Measurements from ENCODE around the gene RALGPS2. TPM values are rescaled to one million over a fixed set of nuclear protein-coding genes. Genes with fewer than 3 reads are reported as not detected.
"Not testable (repeated sequence)": the region's sequence is repeated elsewhere in the genome, so short reads cannot be mapped to it uniquely, and the experiment has no call there.

The RALGPS2 gene
- polyA plus RNA-seq, 1 experiment = 27.7 TPM

GRCh38 chr1:178746345-178746744, 21.3 kb downstream of the RALGPS2 start:
- Histone ChIP-seq H3K27me3 (ENCODE audit: control insufficient read depth, insufficient read depth, low read length) (no peaks in the 10 kb centered on the region), H3K36me3 (ENCODE audit: control insufficient read depth, insufficient read depth, low read length) (peaks cover 1% of the 10 kb centered on the region; the same call in 1 of the 2 replicates), H3K4me3 (ENCODE audit: low read depth, low read length) (no peak overlapping the region)
- ChIA-PET CTCF (no interaction called here), POLR2A (no interaction called here)
- TF ChIP-seq, protein P1, sequence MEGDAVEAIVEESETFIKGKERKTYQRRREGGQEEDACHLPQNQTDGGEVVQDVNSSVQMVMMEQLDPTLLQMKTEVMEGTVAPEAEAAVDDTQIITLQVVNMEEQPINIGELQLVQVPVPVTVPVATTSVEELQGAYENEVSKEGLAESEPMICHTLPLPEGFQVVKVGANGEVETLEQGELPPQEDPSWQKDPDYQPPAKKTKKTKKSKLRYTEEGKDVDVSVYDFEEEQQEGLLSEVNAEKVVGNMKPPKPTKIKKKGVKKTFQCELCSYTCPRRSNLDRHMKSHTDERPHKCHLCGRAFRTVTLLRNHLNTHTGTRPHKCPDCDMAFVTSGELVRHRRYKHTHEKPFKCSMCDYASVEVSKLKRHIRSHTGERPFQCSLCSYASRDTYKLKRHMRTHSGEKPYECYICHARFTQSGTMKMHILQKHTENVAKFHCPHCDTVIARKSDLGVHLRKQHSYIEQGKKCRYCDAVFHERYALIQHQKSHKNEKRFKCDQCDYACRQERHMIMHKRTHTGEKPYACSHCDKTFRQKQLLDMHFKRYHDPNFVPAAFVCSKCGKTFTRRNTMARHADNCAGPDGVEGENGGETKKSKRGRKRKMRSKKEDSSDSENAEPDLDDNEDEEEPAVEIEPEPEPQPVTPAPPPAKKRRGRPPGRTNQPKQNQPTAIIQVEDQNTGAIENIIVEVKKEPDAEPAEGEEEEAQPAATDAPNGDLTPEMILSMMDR (IDR thresholded peaks at IDR 0.05; ENCODE audit: insufficient read depth, low read depth, low read length) = no peak
- DNase-seq (ENCODE audit: low read depth) = no peak

- H3K4me3 ChIP-seq (ENCODE audit: low read depth, low read length); POLR2A ChIA-PET; DNase-seq (ENCODE audit: low read depth); H3K36me3 ChIP-seq (ENCODE audit: control insufficient read depth, insufficient read depth, low read length); H3K27me3 ChIP-seq (ENCODE audit: control insufficient read depth, insufficient read depth, low read length): not testable (repeated sequence)
- CTCF ChIA-PET = interaction anchor here (1.2 kb wide), 1 partner anchor 13 kb away, joined by 3 read pairs; no protein-coding TSS in a partner anchor
Measured at GRCh38 chr1:178747361-178747760, 22.3 kb downstream of the RALGPS2 start.

DNA sequence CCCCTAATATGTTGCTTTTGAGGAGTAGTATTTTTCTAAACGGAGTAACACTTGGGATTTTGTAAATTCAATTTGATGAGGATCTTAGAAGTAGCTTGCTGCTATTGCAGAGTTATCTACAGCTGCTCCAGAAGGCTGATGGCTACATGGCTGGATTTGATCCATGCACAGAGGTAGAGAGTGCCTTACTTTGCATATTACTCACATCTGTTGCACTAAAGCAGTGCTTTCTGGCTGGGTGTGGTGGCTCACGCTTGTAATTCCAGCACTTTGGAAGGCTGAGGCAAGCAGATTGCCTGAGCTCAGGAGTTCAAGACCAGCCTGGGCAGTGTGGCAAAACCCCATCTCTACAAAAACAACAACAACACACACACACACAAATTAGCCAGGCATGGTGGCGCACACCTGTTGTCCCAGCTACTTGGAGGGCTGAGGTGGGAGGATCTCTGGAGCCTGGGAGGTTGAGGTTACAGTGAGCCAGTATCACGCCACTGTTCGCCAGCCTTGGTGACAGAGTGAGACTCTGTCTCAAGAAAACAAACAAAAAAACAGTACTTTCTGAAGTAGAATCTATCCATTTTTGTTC, 24.6 kb downstream of the RALGPS2 start:
- CTCF ChIA-PET = interaction anchor here (1.1 to 6.8 kb wide), 3 partner anchors 18 to 209 kb away, joined by 3 to 62 read pairs (median 3); no protein-coding TSS in a partner anchor
- no peak overlapping the region for H3K4me3 ChIP-seq (ENCODE audit: low read depth, low read length)
- no peaks in the 10 kb centered on the region for H3K36me3 ChIP-seq (ENCODE audit: control insufficient read depth, insufficient read depth, low read length)
- POLR2A ChIA-PET = no interaction called here
- DNase-seq (ENCODE audit: low read depth) = no peak
- TF ChIP-seq, protein P1 (IDR thresholded peaks at IDR 0.05; ENCODE audit: insufficient read depth, low read depth, low read length) = no peak
- no peaks in the 10 kb centered on the region for H3K27me3 ChIP-seq (ENCODE audit: control insufficient read depth, insufficient read depth, low read length)

- no peak overlapping the region for H3K4me3 ChIP-seq (ENCODE audit: low read depth, low read length)
- TF ChIP-seq, protein P1 (IDR thresholded peaks at IDR 0.05; ENCODE audit: insufficient read depth, low read depth, low read length) = no peak
- no peaks in the 10 kb centered on the region for H3K36me3 ChIP-seq (ENCODE audit: control insufficient read depth, insufficient read depth, low read length)
- no peak for DNase-seq (ENCODE audit: low read depth)
- no peaks in the 10 kb centered on the region for H3K27me3 ChIP-seq (ENCODE audit: control insufficient read depth, insufficient read depth, low read length)
- POLR2A ChIA-PET = interaction anchor here (0.6 kb wide), 1 partner anchor 223 kb away, joined by 4 read pairs; no protein-coding TSS in a partner anchor
- CTCF ChIA-PET = interaction anchor here (0.6 to 6.8 kb wide), 2 partner anchors 24 to 207 kb away, joined by 5 to 62 read pairs; no protein-coding TSS in a partner anchor
Measured at GRCh38 chr1:178751046-178751445, 26.0 kb downstream of the RALGPS2 start.

DNA sequence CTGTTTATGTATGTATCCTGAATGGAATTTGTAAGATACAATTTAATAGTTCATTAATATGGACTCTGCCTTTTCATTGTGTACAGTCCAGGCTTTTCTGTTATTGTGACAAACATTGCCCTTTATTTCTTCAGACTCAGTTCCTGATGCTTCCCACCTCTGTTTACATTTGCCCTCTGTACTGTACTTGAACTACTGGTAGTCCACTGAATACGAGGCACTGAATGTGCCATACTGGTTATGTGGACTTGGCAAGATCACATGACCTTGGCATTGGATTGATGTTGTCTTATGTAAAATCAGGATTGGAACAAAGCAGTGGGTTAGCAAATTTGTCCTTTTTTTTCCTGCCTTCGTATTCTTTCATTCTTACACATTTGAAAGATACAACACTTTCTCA, 27.8 kb downstream of the RALGPS2 start:
- TF ChIP-seq, protein P1 (IDR thresholded peaks at IDR 0.05; ENCODE audit: insufficient read depth, low read depth, low read length) = no peak
- DNase-seq (ENCODE audit: low read depth) = no peak
- Histone ChIP-seq H3K4me3 (ENCODE audit: low read depth, low read length) (no peak overlapping the region), H3K36me3 (ENCODE audit: control insufficient read depth, insufficient read depth, low read length) (no peaks in the 10 kb centered on the region), H3K27me3 (ENCODE audit: control insufficient read depth, insufficient read depth, low read length) (no peaks in the 10 kb centered on the region)
- POLR2A ChIA-PET = no interaction called here
- CTCF ChIA-PET = interaction anchor here (0.6 to 6.8 kb wide), 14 partner anchors 9 to 799 kb away, joined by 3 to 62 read pairs (median 4); no protein-coding TSS in a partner anchor

DNA sequence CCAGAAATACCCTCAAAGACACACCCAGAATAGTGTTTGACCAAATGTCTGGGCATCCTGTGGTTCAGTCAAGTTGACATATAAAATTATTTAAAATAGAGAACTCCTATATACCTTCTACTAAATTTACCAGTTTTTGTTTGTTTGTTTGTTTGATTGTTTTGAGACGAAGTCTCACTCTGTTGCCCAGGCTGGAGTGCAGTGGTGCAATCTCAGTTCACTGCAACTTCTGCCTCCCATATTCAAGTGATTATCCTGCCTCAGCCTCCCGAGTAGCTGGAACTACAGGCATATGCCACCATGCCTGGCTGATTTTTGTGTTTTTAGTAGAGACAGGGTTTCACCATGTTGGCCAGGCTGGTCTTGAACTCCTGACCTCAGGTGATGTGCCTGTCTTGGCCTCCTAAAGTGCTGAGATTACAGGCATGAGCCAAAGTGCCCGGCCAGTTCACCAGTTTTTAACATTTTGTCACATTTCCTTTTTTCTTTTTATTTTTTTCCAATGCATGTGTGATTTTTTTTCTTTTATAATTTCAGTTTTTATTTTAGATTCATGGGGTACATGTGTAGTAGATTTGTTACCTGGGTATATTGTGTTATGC, 29.7 kb downstream of the RALGPS2 start:
- POLR2A ChIA-PET; H3K27me3 ChIP-seq (ENCODE audit: control insufficient read depth, insufficient read depth, low read length); H3K36me3 ChIP-seq (ENCODE audit: control insufficient read depth, insufficient read depth, low read length); H3K4me3 ChIP-seq (ENCODE audit: low read depth, low read length); DNase-seq (ENCODE audit: low read depth): not testable (repeated sequence)
- CTCF ChIA-PET = interaction anchor here (0.9 to 6.8 kb wide), 5 partner anchors 9 to 248 kb away, joined by 3 to 62 read pairs (median 8); no protein-coding TSS in a partner anchor
